CD4-positive, alpha-beta T cell (primary cell): Measurements from ENCODE around the gene ATRNL1. TPM values are rescaled to one million over a fixed set of nuclear protein-coding genes. Genes with fewer than 3 reads are reported as not detected.

Experiments used
- ATAC-seq: fragments of 200-7000 bp; cut with Tn5 transposase; one replicate; pipeline ENCODE4 v1.10.0; 2022; ENCODE audit warnings: mild to moderate bottlenecking; ENCODE audit not compliant: poor library complexity
- CTCF ChIA-PET: fragments of 350-600 bp; sonication (Branson Sonifier 250); formaldehyde crosslinking; loops from one replicate; lab custom pipeline; 2021; ENCODE audit warnings: antibody characterized with exemption, inconsistent platforms; lab: Charles Lee
- POLR2A ChIA-PET: fragments of 350-600 bp; sonication (Branson Sonifier 250); formaldehyde crosslinking; loops from one replicate; lab custom pipeline; 2021; ENCODE audit warnings: antibody characterized with exemption, inconsistent platforms; lab: Charles Lee
- DNase-seq, 14 experiments: peaks; one replicate each; pipeline ENCODE4 v3.0.0-alpha.2; 2013 to 2020; ENCODE audit warnings: mixed read lengths in 2 of 14
- H3K27ac ChIP-seq, 2 donors: one replicate each; pipeline versions ENCODE4 v1.5.1 to v1.7.0; 2013; ENCODE audit warnings: low read length in 2 of 2, low read depth in 1 of 2, mild to moderate bottlenecking in 1 of 2
- H3K27me3 ChIP-seq, 2 experiments: 1 replicate in 1 of 2; 2 replicates in 1 of 2; pipeline versions ENCODE4 v1.6.1 to v1.7.0; 2013; ENCODE audit warnings: low read length in 2 of 2, control low read depth in 1 of 2, mild to moderate bottlenecking in 1 of 2, moderate library complexity in 1 of 2; ENCODE audit not compliant: insufficient read depth in 2 of 2, control insufficient read depth in 1 of 2
- H3K36me3 ChIP-seq: one replicate; pipeline ENCODE4 v1.6.1; 2013; ENCODE audit warnings: low read length, control low read depth; ENCODE audit not compliant: insufficient read depth
- H3K4me1 ChIP-seq: one replicate; pipeline ENCODE4 v1.6.1; 2013; ENCODE audit warnings: low read length, control low read depth; ENCODE audit not compliant: insufficient read depth
- H3K4me3 ChIP-seq: one replicate; pipeline ENCODE4 v1.5.1; 2013; ENCODE audit warnings: mild to moderate bottlenecking, low read length, moderate library complexity
- H3K9me3 ChIP-seq, 2 experiments: 1 replicate in 1 of 2; 2 replicates in 1 of 2; pipeline versions ENCODE4 v1.6.1 to v1.7.0; 2013; ENCODE audit warnings: low read length in 2 of 2, mild to moderate bottlenecking in 2 of 2, control low read depth in 1 of 2, moderate library complexity in 1 of 2; ENCODE audit not compliant: control insufficient read depth in 1 of 2, insufficient read depth in 1 of 2
- H3K27ac Mint-ChIP-seq: one replicate; pipeline ENCODE4 v1.8.0; 2020; ENCODE audit warnings: mixed read lengths
- H3K27me3 Mint-ChIP-seq: one replicate; pipeline ENCODE4 v1.8.0; 2021; ENCODE audit warnings: mixed read lengths
- H3K36me3 Mint-ChIP-seq: one replicate; pipeline ENCODE4 v1.8.0; 2021; ENCODE audit warnings: low read depth, mixed read lengths
- H3K4me1 Mint-ChIP-seq: one replicate; pipeline ENCODE4 v1.8.0; 2021; ENCODE audit warnings: low read depth, mixed read lengths
- H3K4me3 Mint-ChIP-seq: one replicate; pipeline ENCODE4 v1.8.0; 2020; ENCODE audit warnings: mild to moderate bottlenecking, mixed read lengths
- H3K9me3 Mint-ChIP-seq: one replicate; pipeline ENCODE4 v1.8.0; 2020; ENCODE audit warnings: mixed read lengths
- intact Hi-C, 2 experiments: fragments of 100-400 bp; cut with DNase I in 1 of 2; cut with micrococcal nuclease in 1 of 2; formaldehyde crosslinking; loops; one replicate each; pipeline versions ENCODE4 v1.15.1 to v1.9.0; 2023 to 2025; cut with DNase I, micrococcal nuclease
- total RNA-seq, 174 experiments: library from RNA in 2 of 174; stranded (reverse) in 2 of 174; gene quantifications; one replicate each; pipeline ENCODE4 v1.2.3 and lab custom pipeline; 2021 to 2026
- TF ChIP-seq, protein P1 (sequence below): fragments of 200-600 bp; IDR thresholded peaks from one replicate; pipeline ENCODE4 v1.8.0; 2022; ENCODE audit warnings: antibody characterized with exemption, mild to moderate bottlenecking

ATRNL1 gene
- total RNA-seq, 2 experiments from 2014 or later: not detected

DNA sequence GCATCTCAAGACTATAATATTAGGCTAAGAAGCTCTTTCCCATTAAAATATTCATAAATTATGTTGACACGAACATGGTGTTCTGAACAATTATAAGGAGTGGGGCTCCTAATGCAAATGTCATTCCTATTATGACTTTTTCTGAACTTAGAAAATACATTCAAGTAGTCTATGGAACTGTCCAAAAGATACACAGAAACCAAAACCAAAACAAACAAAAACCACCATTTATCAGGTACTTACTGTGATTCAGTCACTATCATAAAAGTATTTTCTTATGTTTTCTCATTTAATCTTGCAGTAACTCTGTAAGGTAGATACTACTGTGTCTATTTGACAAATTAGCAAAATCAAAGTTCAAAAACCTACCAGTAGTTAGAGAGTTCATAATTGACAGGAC, 773.0 kb downstream of the ATRNL1 start:
- CTCF ChIA-PET: no interaction called here
- TF ChIP-seq, protein P1, sequence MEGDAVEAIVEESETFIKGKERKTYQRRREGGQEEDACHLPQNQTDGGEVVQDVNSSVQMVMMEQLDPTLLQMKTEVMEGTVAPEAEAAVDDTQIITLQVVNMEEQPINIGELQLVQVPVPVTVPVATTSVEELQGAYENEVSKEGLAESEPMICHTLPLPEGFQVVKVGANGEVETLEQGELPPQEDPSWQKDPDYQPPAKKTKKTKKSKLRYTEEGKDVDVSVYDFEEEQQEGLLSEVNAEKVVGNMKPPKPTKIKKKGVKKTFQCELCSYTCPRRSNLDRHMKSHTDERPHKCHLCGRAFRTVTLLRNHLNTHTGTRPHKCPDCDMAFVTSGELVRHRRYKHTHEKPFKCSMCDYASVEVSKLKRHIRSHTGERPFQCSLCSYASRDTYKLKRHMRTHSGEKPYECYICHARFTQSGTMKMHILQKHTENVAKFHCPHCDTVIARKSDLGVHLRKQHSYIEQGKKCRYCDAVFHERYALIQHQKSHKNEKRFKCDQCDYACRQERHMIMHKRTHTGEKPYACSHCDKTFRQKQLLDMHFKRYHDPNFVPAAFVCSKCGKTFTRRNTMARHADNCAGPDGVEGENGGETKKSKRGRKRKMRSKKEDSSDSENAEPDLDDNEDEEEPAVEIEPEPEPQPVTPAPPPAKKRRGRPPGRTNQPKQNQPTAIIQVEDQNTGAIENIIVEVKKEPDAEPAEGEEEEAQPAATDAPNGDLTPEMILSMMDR: no peak

GRCh38 chr10:115866691-115867090, 773.5 kb downstream of the ATRNL1 start:
- no peak for ATAC-seq
- Histone ChIP-seq H3K27ac (no peak overlapping the region), H3K27me3 (no peaks in the 10 kb centered on the region), H3K36me3 (no peaks in the 10 kb centered on the region), H3K4me3 (no peak overlapping the region), H3K4me1 (no peaks in the 10 kb centered on the region), H3K9me3 (no peaks in the 10 kb centered on the region)
- TF ChIP-seq, protein P1: no peak
- intact Hi-C loops: no loop called here
- ChIA-PET POLR2A (no interaction called here), CTCF (no interaction called here)
- H3K4me1 Mint-ChIP-seq: no peaks in the 10 kb centered on the region
- peaks cover 2% of the 10 kb centered on the region for H3K9me3 Mint-ChIP-seq
- no peak overlapping the region for H3K4me3 Mint-ChIP-seq
- H3K27ac Mint-ChIP-seq: no peak overlapping the region
- no peaks in the 10 kb centered on the region for H3K27me3 Mint-ChIP-seq
- DNase-seq: no peak
- no peaks in the 10 kb centered on the region for H3K36me3 Mint-ChIP-seq

More for the DNA sequence above, 773.0 kb downstream of the ATRNL1 start:
- Mint-ChIP-seq H3K27ac (no peak overlapping the region), H3K9me3 (peaks cover 2% of the 10 kb centered on the region), H3K27me3 (no peaks in the 10 kb centered on the region), H3K36me3 (no peaks in the 10 kb centered on the region), H3K4me3 (no peak overlapping the region), H3K4me1 (no peaks in the 10 kb centered on the region)
- no peak for ATAC-seq
- Histone ChIP-seq H3K27me3 (no peaks in the 10 kb centered on the region), H3K4me3 (no peak overlapping the region), H3K4me1 (no peaks in the 10 kb centered on the region), H3K9me3 (no peaks in the 10 kb centered on the region), H3K27ac (no peak overlapping the region), H3K36me3 (no peaks in the 10 kb centered on the region)
- DNase-seq: no peak
- POLR2A ChIA-PET: no interaction called here
- intact Hi-C loops: no loop called here

DNA sequence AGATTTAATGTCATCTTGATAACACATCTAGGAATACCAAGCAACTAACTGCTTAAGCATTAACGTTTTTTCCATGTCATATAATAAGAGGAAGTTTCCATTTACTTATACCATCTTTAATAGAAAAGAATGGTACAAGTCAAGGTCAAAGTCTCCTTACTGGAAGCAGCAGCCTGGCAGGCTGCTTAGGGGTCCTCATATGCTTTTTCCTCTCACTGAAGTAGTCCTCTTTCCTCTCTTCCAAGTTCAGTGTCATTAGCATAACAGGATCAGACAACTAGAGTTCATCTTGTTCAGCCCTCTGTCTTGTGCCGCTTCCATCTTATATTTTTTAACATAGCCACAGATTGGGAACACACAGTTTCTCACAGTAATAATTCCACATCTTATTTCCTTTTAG, 774.1 kb downstream of the ATRNL1 start:
- POLR2A ChIA-PET: no interaction called here
- peaks cover 2% of the 10 kb centered on the region for H3K9me3 Mint-ChIP-seq
- TF ChIP-seq, protein P1: no peak
- Histone ChIP-seq H3K9me3 (no peaks in the 10 kb centered on the region), H3K4me1 (no peaks in the 10 kb centered on the region), H3K4me3 (no peak overlapping the region), H3K27ac (no peak overlapping the region), H3K27me3 (no peaks in the 10 kb centered on the region), H3K36me3 (no peaks in the 10 kb centered on the region)
- intact Hi-C loops: no loop called here
- DNase-seq (no peak), ATAC-seq (no peak)
- H3K27me3 Mint-ChIP-seq: no peaks in the 10 kb centered on the region
- no peak overlapping the region for H3K27ac Mint-ChIP-seq
- no peaks in the 10 kb centered on the region for H3K4me1 Mint-ChIP-seq
- H3K36me3 Mint-ChIP-seq: no peaks in the 10 kb centered on the region
- no peak overlapping the region for H3K4me3 Mint-ChIP-seq
- CTCF ChIA-PET: no interaction called here
